NOMO-1 (cell line): Measurements from ENCODE around the gene KCNAB3.
"Not testable (repeated sequence)": the region's sequence is repeated elsewhere in the genome, so short reads cannot be mapped to it uniquely, and the experiment has no call there.

Experiments
- DNase-seq, 2 experiments: peaks; one replicate each; lab custom pipeline; 2025; ENCODE audit not compliant: unreplicated experiment in 2 of 2; lab: John Stamatoyannopoulos, UW

KCNAB3 gene

DNA sequence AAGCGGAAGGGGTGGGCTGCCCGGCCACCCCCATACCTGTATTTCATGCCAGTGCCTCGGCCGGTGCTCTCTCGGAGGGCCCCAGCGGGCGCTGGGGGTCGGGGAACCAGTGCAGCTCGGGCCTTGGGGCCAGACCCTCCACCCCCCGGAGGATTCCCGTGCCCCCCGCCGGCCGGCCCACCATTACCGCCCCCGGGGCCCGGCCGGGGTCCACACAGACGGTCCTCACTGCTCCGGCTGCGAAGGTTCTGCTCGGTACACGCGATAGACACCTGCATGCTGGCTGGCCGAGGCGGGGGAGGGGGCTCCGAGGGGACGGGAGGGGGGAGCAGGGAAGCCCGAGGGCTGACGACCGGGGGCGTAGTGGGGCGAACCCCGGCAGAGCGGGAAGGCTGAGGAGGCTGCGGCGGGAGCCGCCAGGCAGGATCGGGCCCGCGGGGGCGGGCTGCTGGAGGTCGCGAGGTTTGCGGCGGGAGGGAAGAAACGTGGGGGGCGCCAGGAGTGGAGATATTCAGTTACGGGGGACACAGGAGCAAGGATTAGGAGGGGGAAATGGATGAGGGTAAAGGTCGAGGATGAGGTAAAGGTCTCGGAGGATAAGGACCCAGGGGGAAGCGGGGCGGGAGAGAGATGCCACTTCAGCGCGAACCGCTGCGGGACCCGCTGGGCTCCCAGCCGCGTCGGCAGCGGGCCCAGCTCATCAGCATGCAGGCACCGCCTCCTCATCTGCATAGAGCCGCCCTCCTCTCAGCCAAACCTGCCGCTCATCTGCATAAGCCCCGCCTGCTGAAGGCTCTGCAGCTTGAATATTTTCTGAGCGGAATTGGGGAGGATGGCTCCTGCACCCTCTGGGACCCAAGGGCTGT, at the start of gene KCNAB3:
KCNAB3 (minus strand) TSS at position 699 of the 866 bp plus-strand sequence; CDS start at position 278, 421 bp downstream.
- DNase-seq: no peak

DNA sequence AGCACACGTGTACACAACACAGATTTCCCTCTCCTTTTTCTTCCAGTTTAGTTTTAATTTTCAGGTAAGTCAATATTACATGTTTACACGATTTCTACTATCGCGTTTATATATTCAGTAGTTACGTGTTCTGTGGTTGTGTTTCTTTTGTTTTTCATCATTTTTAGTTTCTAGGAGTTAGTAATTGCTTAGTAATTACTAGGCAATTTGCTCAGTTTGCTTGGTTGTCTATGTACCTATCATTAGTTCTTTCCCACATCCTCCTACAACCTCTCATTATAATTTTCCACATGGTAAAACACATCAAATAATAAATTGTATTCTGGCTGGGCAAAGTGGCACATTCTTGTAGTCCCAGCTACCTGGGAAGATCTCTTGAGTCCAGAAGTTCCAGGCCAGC, 48.1 kb upstream of the KCNAB3 start:
- no peak for DNase-seq

DNA sequence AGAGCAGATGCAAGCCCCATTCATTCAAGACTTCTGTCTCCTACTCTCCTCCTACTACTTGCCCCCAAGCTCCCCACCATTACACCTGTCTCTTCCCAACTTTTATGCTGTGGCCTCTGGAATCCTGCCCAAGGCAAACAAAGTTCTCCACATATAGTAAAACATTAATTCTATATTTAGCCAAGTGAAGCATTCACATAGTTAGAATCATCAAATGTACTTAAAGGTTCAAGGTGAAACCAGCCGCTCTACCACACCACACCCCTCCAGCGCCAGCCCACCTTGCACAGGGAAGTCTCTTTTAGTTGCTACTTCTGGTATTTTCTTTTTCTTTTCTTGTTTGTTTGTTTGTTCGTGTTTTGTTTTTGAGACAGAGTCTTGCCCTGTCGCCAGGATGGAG, 47.4 kb upstream of the KCNAB3 start:
- no peak for DNase-seq

DNA sequence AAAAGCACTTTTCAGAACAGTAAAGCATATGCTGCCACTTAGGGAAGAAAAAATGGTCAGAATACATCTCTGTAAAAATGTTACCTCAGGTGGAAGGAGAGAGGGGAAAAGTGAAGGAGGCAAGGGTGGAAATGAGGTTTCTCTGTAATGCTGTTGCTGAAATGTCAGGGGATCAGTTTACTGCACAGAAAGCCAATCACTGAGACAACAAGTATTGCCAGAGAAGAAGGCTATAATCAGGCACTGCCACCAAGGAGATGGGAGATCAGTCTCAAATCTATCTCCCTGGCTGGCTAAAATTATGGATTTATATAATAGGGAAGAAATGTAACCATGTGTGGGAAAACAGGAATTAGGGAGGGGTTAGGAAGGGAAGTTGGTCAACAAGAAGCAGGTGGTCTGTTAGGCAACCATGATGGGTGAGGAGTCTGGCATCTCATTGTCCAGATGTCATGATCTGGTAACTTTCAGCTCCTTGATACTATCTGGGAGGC, 45.0 kb upstream of the KCNAB3 start:
- DNase-seq: no peak

DNA sequence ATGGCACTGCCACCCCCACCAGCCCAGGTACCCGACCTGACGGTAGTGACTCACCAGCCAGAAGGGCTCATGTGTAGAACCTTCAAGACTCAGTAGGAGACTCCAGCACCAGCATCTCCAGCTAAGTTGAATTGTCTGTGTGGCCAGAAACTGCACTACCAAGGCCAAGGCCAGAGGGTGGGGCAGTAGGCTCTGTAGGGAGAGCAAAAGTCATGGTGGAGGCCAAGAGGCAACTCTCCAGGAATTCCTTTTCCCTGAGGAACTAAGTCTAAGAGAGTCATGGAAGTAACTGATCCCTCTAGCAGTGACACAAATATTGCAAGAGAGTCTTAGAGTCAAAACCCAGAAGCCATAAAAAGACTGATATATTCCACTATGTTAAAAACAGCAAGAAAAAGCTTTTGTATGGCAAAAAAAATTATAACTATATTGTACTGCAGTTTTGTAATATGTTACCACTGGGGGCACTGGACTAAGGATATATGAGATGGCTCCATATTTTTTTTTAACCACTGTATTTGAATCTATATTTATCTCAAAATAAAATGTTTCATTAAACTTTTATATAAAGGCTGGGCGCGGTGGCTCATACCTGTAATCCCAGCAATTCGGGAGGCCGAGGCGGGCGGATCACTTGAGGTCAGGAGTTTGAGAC, 42.6 kb upstream of the KCNAB3 start:
- peak in 1 of 2 experiments; percentile 10 for DNase-seq

DNA sequence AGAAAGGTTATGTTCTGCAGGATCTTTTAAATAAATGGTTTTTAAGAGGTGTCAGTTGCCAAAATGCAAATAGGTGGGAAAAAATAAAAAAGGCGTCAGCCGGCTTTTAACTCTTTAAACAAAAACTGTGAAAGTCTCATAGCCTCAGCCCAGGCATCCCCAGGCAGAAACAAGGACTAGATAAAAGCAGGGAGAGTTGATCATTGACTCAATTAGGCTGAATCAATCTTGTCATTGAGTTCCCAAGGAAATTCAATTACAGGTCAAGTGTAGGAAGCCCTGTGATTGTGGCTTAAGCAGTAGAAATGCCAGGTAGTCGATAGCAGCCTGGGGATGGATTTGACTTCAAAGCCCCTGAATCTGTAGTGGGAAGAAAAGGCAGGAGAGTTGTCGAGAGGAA, 42.0 kb upstream of the KCNAB3 start:
- no peak for DNase-seq

DNA sequence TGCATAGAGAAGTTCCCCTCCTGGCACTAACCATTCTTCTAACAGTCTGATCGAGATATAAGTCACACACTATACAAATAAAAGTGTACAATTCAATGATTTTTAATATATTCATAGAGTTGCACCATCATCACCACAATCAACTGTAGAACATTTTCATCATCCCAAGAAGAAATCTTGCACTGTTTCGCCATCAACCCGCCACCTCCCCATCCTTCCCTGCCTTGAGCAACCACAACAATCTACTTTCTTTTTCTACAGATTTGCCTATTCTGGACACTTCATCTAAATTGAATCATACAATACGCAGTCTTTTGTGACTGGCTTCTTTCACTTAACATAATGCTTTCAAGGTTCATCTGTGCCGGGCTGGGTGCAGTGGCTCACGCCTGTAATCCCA, 39.8 kb upstream of the KCNAB3 start:
- DNase-seq: peak; percentile 83 to 87

DNA sequence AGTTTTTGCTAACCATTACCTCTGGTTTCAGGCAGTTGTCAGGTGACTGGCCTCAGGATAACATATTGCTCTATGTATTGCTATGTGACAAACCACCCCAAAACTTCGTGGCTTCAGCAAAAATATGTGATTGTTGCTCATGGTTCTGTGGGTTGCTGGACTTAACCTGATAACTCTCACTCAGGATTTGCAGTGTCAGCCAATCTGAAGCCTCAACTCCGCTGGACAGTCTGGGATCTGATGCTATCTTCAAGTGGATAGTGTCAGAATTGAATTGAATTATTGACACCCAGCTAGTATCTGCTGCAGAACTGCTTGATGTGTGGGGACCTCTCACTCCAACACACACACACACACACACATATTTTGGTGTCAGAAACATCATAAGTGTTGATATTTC, 38.1 kb upstream of the KCNAB3 start:
- no peak for DNase-seq

DNA sequence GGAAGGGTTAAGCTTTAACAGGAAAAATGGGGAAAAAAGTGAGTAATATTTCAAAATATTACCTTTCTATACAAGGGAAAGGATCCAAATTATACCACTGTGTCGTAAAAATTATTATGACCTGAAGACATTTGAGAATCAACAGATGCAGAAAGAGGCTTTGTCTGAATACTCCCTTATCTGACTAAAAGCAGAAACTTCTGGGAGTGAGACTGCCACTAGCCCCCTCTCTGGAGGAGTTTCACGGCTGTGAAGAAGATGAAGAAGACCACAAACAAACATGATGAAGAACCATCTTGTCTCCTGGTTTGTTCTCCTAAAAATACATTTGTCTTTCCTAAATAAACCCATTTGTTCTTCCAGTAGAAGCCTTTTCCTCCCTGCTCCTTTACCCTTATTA, 31.8 kb upstream of the KCNAB3 start:
- DNase-seq: no peak

DNA sequence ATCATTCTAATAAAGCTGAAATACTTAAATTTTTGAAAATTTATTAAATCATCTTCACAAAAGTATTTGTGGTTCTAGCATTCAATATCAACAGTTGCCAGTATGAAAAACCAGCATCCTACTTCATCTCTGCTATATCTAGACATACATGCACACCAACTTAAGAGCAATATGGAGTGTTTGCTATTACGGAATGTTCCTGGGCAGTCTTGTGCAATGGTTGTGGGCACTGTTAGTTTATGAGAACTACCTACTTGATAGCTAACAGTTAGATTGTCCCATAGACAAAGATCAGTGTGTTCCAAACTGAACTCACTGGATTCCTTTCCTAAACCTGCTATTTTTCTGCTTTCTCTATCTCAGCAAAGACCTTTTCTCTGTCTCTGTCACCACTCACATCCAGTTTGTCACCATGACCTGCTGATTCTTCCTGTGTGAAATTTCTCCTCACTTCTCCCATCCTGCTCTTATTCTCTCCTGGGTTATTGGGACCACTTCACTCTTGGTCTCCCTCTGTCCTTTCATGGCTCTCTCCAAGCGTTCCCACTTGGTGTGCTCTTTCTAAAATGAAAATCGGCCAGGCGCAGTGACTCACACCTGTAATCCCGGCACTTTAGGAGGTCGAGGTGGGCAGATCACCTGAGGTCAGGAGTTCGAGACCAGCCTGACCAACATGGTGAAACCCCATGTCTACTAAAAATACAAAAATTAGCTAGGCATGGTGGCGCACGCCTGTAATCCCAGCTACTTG, 30.0 kb upstream of the KCNAB3 start:
- peak; percentile 65 to 79 for DNase-seq

DNA sequence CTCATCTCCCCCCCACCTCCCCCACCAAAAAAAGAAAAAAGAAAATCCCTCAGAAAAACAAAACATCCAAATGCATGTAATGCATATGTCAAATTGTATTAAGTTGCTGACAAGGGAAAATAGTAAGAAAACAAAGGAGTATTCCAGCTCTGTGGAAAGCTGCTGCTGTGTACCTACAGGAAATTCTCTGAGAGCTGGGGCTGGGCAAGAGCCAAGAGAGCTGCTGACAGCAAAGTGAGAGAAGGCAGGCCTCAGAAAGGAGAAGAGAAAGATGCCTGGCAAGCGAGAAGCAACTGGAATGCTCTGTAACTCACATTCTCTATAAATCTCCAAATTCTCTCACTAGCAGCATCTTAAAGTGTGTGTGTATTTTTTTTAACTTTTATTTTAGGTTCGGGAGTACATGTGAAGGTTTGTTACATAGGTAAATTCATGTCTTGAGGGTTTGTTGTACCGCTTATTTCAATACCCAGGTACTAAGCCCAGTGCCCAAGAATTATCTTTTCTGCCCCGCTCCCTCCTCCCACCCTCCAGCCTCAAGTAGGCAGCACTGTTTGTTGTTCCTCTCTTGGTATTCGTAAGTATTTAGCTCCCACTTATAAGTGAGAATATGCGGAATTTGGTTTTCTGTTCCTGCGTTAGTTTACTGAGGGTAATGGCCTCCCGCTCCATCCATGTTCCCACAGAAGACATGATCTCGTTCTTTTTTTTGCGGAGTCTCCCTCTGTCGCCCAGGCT, 26.7 kb upstream of the KCNAB3 start:
- DNase-seq: peak; percentile 20 to 60

DNA sequence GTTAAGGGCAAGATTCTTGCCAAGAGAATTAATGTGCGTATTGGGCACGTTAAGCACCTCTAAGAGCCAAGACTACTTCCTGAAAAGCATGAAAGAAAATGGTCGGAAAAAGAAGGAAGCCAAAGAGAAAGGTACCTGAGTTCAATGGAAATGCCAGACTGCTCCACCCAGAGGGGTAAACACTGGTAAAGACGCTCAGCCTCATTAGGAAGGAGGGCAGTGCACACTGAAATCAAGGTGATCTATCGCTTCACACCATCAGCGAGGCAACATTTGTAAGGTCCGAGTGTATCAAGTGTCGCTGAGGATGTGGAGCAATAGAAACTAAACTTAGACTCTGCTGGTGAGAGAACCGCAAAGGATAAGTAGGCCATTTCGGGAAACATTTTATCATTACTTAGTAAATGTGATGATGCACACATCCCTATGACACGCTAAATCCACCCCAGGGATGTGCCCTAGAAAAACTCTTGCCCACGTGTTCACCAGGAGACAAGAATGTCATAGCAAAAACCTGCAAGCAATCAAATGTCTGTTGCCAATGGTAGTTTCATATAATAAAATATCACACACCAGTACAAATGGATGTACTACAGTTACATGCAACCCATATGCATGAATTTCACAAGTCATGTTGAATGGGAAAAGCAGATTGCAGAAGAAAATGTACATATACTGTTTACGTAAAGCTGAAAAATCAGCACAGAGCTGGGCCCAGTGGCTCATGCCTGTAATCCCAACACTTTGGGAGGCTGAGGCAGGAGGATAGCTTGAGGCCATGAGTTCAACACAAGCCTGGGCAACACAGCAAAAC, 26.0 kb upstream of the KCNAB3 start:
- peak; percentile 30 to 80 for DNase-seq

DNA sequence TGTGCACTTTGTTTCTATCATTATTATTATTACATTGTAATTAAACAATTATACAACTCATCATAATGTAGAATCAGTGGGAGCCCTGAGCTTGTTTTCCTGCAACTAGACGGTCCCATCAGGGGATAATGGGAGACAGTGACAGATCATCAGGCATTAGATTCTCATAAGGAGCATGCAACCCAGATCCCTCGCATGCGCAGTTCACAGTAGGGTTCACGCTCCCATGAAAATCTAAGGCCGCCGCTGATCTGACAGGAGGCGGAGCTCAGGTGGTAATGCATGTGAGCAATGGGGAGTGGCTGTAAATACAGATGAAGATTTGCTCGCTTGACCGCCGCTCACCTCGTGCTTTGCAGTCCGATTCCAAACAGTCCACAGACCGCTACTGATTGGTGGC, 23.6 kb upstream of the KCNAB3 start:
- not testable (repeated sequence) for DNase-seq

DNA sequence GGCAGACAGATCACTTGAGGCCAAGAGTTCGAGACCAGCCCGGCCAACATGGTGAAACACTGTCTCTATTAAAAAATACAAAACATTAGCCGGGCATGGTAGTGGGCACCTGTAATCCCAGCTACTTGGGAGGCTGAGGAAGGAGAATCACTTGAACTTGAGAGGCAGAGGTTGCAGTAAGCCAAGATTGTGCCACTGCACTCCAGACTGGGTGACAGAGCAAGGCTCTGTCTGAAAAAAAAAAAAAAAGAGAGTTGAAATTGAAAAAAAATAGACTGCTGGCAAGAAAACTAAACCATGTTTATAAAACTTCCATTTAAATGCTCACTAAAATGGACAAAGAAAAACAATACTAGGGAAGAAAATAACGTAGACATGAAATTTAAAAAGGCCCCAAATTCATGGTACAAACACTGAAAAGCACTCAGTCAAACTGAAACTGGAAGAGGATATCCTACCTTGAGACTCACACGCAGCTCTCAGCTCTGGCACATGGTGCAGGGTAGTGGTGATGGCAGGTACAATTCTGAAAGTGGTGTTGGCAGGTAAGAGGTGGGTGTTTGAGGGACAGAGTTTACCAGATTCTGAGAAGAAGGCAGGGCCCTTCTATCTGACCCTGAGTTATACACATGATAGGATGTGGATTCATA, 21.6 kb upstream of the KCNAB3 start:
- DNase-seq: no peak

DNA sequence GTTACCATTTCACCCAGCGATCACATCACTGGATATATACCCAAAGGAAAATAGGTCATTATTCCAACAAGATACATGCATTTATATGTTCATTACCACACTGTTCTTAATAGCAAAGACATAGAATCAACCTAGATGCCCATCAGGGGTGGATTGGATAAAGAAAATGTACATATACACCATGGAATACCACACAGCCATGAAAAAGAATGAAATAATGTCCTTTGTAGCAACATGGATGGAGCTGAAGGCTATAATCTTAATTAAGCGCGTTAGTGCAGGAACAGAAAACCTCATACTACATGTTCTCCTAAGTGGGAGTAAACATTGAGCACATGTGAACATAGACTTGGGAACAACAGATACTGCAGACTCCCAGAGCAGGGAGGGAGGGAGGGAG, 20.9 kb upstream of the KCNAB3 start:
- no peak for DNase-seq

DNA sequence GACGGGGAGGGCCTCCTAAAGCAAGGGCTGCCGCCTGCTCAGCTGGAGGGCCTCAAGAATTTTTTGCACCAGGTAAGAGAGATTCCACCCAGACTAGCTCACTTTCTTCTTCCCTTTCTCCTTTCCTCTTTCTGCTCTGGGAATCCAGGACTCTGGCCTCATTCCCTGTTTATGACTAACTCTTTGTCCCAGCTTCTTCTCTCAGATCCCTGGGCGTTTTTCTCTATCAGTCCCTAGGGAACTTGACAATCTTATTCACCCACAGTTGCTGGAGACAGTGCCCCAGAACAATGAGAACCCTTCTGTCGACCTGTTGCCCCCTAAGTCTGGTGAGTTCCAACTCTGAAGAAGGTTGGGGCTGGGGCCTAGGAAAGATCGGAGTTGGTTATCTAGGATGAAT, 18.0 kb upstream of the KCNAB3 start:
- DNase-seq: no peak

DNA sequence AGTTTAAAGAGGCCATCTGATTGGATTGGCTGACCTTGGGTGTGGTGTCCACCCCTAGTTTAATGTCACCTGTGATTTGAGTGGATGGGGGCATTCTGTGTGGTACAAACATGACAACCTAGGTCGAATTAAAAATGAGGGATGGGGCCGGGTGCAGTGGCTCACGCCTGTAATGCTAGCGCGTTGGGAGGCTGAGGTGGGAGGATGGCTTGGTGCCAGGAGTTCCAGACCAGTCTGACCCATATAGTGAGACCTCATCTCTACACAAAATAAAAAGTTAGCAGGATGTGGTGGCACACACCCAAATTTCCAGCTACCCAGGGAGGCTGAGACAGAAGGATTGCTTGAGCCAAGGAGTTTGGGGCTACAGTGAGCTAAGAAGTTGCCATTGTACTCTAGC, 16.8 kb upstream of the KCNAB3 start:
- no peak for DNase-seq

DNA sequence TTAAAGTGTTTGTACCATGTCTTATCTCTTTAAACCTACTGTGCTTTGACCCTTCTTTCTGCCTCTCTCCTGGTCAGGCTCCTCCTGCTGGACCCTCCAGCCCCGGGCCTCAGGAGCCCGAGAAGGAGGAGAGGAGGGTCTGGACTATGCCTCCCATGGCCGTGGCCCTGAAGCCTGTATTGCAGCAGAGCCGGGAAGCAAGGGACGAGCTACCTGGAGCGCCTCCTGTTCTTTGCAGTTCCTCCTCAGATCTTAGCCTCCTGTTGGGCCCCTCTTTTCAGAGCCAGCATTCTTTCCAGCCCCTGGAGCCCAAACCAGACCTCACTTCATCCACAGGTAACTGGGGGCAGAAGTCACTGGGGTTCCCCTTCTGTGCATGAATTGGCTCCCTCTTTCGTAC, 16.0 kb upstream of the KCNAB3 start:
- no peak for DNase-seq

DNA sequence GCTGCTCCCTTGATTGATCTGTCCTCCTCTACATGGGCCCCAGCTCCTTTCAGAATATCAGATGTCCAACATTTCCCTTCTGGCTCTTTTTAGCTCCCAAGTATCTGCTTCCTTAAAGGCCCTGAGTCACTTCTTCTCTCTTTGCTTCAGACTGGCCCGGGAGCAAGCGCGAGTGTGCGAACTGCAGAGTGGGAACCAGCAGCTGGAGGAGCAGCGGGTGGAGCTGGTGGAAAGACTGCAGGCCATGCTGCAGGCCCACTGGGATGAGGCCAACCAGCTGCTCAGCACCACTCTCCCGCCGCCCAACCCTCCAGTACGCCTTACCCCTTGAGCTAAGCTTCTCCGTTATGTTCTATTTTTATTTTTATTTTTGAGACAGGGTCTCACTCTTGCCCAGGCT, 14.7 kb upstream of the KCNAB3 start:
- DNase-seq: no peak
